ENCODE results near the gene ACTRT3.
"Not testable (repeated sequence)": the region's sequence is repeated elsewhere in the genome, so short reads cannot be mapped to it uniquely, and the experiment has no call there.

ACTRT3 gene

GRCh38 chr3:169772305-169772896, 3.0 kb upstream of the ACTRT3 start:
- peak; percentile 68 for DNase-seq

DNA sequence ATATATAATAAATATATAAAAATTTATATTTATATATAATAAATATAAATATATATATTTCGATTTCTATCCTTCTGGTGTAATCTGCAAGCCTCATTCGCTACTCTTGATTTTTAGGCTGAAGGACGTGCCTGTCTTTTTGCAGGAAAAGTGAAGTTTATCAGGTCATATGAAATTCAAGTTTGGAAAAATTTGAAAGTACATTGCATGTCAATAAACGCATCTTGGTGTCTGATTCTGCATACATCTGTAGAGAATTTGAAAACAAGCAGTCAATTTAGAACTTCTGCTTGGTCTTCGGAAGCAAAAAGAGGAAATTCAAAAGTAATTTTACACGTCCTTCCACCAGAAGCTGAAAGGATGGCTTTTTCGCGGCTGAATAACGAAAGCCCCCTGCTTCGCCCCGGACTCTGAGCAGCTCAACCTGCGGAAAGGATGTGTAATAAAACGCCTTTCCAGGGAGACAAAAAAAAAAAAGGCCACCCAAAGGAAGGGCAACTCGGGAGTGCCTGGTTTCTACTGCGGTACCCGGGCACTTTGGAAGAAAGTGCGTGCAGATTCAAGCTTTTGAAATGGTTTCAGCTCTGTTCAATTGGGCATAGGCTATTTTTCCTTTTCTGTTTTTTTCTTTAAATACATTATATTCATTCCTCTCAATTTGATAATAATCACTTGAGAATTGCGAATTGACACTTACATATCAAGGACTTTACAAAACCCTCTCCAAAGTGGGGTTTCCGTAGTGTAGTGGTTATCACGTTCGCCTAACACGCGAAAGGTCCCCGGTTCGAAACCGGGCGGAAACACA, 2.3 kb upstream of the ACTRT3 start:
- peak; percentile 54 for DNase-seq

DNA sequence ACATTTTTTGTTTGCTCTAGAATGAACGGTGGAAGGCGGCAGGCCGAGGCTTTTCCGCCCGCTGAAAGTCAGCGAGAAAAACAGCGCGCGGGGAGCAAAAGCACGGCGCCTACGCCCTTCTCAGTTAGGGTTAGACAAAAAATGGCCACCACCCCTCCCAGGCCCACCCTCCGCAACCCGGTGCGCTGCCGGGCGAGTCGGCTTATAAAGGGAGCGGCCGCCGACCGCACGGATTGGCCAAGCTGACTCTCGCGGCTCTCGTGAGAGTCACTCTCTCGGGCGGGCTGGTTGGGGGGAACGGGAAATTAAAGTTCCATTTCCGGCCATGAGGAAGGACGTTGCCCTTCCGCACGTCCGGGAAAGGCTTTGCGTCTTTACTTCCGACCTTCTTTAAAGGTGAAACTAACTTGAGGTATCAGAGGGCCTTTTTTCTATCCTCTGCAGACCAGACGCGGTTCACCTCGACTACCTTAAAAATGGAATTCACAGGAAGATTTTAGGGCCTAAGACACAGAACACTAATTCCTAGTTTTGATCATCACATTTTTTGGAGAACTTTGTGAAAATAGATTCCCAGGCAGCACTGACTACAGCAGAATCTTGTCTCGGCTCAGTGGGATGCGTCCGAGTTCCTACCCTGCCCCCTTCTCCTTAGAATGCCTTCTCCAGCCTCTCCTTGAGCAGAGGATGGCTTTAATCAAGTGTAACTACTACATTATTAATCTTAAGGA, 4.3 kb downstream of the ACTRT3 start, which contains the start of gene TERC:
Gene TERC, minus strand, starts transcription at position 179 of the 731 bp plus-strand sequence.
- peak; percentile 87 for DNase-seq

DNA sequence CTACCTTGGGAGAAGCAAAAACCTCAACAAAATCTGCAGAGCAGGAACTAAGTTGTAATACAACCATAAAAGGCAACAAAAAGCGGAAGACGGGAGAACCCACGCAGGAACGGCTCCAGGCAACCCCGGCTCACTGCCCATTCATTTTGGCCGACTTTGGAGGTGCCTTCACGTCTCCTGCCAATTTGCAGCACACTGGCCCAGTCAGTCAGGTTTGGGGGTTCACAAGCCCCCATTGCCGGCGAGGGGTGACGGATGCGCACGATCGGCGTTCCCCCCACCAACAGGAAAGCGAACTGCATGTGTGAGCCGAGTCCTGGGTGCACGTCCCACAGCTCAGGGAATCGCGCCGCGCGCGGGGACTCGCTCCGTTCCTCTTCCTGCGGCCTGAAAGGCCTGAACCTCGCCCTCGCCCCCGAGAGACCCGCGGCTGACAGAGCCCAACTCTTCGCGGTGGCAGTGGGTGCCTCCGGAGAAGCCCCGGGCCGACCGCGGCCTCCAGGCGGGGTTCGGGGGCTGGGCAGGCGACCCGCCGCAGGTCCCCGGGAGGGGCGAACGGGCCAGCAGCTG, 5.0 kb downstream of the ACTRT3 start:
- DNase-seq: peak; percentile 46

DNA sequence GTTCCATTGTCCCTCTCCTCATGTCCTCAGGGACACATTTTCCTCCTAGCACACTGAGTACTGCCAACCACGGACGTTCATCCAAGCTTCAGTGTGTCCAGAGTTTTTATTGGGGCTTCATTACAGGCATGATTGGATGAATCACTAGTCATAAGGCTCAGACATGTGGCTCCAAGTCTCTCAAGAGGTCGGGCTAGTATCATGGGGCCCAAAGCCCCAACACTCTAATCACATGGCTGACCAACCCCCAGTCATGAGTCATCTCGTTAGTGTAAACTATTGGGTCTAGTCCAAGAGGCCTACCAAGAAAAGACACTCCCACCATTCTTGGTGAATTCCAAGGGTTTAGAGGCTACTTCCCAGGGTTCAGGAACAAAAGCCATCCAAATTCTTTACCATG, 8.9 kb downstream of the ACTRT3 start:
- no peak for DNase-seq

- no peak for DNase-seq
Measured at GRCh38 chr3:169759256-169759655, 10.1 kb downstream of the ACTRT3 start.

- no peak for DNase-seq
Measured at GRCh38 chr3:169758359-169758994, 10.9 kb downstream of the ACTRT3 start.

- DNase-seq: no peak
Measured at GRCh38 chr3:169755488-169755887, 13.9 kb downstream of the ACTRT3 start.

GRCh38 chr3:169754711-169755110, 14.7 kb downstream of the ACTRT3 start:
- DNase-seq: no peak

GRCh38 chr3:169751875-169752274, 17.5 kb downstream of the ACTRT3 start:
- DNase-seq: no peak

GRCh38 chr3:169750665-169751064, 18.7 kb downstream of the ACTRT3 start:
- no peak for DNase-seq

GRCh38 chr3:169748670-169749069, 20.7 kb downstream of the ACTRT3 start:
- no peak for DNase-seq

DNA sequence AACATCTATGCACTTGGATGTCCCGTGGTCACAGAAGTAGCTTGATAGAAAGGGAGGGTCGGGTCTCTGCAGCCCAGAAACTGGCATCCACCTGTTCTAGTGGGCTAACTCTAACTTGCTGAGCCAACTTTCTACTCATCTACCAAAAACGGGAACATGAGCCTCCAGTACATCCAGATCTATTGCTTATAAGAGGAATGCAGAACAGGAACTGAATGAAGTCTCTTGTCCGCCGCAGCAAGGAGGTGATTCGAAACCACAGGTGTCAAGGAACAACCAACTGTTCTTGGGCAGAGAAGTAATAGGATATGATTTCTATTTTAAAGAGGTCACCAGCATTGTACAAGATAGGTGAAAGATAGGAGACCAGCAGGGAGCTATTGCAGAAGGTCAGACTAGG, 22.4 kb downstream of the ACTRT3 start:
- DNase-seq: no peak

- DNase-seq: no peak
Measured at GRCh38 chr3:169744366-169745054, 24.9 kb downstream of the ACTRT3 start.

DNA sequence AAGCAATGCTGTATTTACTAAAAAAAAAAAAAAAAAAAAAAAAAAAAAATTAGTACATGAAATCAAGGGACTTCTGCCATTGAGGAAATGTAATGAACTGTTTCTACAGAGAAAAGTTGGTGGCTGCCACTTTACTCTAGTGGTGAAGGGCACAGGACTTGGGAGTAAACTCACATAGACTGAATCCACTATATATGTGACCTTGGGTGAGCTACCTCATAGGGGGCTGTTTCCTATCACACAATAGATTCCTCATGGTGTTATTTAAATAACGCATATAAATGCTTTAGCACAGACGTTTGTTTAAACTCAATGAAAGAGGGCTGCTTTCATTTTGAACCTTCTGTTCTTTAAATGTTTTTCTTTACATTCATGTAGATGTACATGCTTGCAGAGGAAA, 30.3 kb downstream of the ACTRT3 start:
- DNase-seq: no peak

GRCh38 chr3:169731857-169732256, 37.5 kb downstream of the ACTRT3 start:
- not testable (repeated sequence) for DNase-seq

GRCh38 chr3:169722724-169723123, 46.6 kb downstream of the ACTRT3 start:
- no peak for DNase-seq

DNA sequence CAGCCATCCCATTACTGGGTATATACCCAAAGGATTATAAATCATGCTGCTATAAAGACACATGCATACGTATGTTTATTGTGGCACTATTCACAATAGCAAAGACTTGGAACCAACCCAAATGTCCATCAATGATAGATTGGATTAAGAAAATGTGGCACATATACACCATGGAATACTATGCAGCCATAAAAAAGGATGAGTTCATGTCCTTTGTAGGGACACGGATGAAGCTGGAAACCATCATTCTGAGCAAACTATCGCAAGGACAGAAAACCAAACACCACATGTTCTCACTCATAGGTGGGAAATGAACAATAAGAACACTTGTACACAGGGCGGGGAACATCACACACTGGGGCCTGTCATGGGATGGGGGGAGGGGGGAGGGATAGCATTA, 50.9 kb downstream of the ACTRT3 start:
- DNase-seq: not testable (repeated sequence)

Measured in effector CD8-positive, alpha-beta T cell (primary cell).